Left colon (tissue), 2 donors: ENCODE measurements around the gene PKN2. TPM values are rescaled to one million over a fixed set of nuclear protein-coding genes. Genes with fewer than 3 reads are reported as not detected.
"Not testable (repeated sequence)": the region's sequence is repeated elsewhere in the genome, so short reads cannot be mapped to it uniquely, and the experiment has no call there.

Source experiments
- ATAC-seq: fragments of 200-7000 bp; cut with Tn5 transposase; one replicate; pipeline ENCODE4 v1.9.1; 2020; ENCODE audit warnings: mild to moderate bottlenecking, moderate library complexity
- DNase-seq, 2 donors: peaks; one replicate each; pipeline ENCODE4 v3.0.0-alpha.2; 2020
- intact Hi-C, 2 donors: fragments of 100-400 bp; cut with DNase I in 1 of 2; cut with micrococcal nuclease in 1 of 2; formaldehyde crosslinking; loops; one replicate each; pipeline versions ENCODE4 v1.11.2 to v1.14.0; 2022; cut with DNase I, micrococcal nuclease
- total RNA-seq, 2 donors: library from RNA; stranded (reverse); fragmentation: NEBNext Ultra II Directional; extraction: Animal tissue kit (Norgen Biotek cat#: 25700); gene quantifications; one replicate each; pipeline ENCODE4 v1.2.1, GENCODE V29; 2021
- donor health status: DM: no; HTN: no; CAD: no.
- donor health status: DM: yes; HTN: yes; CAD: no.

Gene PKN2
- total RNA-seq, 2 donors from 2014 or later: 57.3 to 64.8 TPM

DNA sequence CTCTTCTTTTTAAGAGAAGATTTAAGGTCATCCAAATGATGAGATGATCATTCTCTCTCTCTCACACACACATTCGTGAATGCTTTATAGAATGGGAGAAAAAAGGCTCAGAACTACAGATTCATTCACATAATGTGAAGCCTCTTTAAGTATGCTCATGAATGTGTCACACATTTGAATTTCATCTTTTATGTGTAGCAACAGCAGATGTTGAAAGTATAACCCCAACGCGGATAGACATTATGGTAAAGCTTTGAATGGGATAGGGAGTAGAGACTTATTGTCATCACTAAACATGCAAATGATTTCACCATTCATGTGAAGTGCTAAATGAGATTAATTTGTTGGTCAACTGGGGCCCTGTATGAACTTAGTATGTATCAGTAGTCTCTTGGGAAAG lies 15.7 kb upstream of the PKN2 start:
- DNase-seq (no peak), ATAC-seq (no peak)
- intact Hi-C loops: no loop called here

DNA sequence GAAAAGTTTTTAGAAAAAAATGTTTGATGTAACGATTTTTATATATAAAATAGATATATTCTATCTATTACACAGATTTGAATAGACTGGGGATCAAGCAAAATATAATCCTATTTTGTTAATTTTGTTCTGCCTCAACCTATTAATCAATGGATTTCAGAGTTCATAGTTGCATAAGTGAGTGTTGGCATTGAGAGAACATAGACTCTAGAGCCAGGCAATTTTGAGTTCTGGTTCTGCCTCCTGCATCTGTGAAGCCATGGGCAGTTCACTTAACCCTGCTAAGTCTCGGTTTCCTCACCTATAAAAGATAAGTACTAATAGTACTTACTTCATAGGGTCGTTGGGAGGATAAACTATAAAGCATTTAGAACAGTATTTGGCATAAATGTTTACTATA lies 13.6 kb upstream of the PKN2 start:
- DNase-seq (no peak), ATAC-seq (no peak)
- intact Hi-C loops: no loop called here

DNA sequence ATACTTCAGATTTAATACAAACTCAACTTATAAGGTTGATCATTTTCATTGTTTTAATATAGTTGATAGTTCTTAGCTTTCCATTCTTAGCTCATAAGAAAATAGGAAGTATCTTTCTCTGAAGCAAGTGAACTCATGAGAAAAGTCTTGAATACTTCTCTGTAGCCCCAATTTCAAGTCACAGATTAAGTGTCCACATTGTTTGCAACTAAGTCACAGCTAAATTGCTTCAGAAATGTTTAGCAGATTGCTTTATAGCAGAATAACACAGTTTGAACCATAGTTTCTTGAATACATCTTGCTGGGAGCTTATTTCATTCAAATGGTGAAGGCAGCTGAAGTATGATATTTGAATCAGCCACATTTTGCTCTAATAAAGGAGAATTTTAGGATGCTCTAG lies 10.6 kb upstream of the PKN2 start:
- intact Hi-C loops: no loop called here
- ATAC-seq: no peak
- no peak for DNase-seq

DNA sequence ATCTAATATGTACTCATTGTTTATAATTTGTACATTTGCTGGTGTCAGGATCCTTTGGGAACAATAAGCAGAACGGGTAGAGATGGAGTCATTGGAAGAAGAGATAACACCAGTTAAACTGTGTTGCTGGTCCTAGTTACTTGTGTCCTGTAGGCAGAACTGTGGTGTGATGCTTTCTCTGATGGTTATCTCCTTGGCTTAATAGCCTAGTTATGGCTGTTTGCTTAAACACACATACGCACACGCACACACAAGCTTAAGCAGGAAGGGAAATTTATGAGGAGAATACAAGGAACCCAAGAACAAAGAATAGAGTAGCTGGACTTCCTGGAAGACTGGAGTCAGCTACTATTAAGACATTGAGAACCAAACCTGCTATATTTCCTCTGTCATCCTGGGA lies 5.7 kb upstream of the PKN2 start:
- ATAC-seq (peak; percentile 94), DNase-seq (peak; percentile 25 to 46)
- intact Hi-C loops: no loop called here

DNA sequence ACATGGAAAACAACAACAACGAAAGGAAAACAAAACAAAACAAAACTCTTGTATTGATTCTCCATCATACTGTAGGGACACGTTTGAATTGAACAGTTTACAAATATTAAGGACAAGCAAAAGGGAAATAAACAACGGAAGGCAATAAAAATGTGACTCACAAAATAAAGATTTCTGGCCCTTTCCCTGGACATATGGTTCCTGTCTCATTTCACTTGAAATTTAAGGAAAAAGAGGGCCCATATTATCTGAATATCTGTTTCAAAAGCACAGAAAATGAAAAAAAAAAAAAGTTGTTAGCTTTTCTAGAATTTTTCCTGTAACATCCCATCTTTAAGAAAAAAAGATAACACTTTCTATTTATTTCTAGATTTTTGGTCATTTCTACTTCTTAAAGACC lies 3.6 kb upstream of the PKN2 start:
- ATAC-seq: no peak
- no peak for DNase-seq
- intact Hi-C loops: no loop called here

DNA sequence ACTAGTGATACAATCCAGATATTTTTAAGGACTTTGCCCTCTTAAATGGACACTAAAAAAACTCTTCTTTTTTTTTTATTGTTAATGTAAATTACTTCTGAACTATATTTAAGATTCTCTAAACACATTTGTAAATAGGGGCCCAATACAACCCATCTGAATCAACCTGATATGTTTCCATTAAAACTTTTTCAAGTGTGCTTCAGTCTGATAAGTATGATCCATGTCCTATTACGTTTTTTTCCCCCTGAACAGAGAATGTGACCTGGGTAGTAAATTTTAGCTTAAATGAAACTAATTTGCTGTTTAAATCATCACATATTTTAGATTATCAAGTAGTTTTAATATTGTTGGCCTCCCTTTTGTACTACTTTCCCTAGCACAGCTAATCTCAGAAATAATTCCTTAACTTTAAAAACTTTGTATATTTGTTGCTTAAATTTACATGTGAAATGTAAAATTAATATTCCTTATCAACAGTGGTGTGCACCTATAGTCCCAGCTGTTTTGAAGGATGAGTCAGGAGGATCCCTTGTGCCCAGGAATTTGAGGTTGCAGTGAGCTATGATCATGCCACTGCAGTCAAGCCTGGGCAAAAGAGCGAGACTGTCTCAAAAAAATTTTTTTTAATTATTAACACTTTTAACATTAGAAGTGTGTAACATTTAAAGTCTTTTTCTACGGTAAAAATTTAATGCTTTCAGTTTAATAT lies 3.0 kb upstream of the PKN2 start:
- no peak for DNase-seq
- intact Hi-C loops: no loop called here
- ATAC-seq: no peak

DNA sequence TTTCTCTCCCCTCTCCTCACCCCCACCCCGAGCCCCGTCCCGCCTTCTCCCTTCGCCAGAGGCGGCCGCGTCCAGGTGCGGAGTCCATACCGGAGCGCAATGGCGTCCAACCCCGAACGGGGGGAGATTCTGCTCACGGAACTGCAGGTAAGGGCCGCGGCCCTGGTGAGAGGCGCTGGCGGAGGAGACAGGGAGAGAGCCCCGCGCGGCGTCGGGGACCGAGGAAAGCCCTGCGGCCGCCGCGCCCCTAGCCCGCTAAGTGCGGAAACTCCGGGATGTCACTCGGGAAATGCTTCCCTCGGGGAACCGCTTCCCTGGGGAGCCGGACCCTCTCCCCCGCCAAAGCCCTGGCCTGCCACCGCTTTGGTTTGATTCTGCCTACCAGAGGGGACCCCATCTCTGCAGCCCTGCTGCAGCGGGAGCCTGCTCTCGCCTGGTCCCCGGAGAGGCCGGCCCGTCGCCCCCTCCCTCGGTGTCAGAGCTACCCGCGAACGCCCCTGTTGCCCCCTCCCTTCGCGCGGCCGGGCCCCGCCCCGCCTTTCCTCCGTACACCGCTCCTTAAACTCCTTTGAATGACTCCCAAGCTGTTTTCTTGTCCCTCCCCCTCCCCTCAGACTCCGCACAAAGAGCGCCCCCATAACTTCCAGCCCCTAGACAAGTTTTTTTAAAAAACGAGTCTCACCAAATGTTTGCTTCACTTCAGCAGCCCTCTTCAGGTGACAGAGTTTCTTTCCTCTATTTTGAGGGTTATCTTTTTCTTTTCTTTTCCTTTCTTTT lies 597 bp downstream of the PKN2 start:
- ATAC-seq: peak; percentile 55
- DNase-seq: peak; percentile 72 to 77
- intact Hi-C loops: no loop called here

DNA sequence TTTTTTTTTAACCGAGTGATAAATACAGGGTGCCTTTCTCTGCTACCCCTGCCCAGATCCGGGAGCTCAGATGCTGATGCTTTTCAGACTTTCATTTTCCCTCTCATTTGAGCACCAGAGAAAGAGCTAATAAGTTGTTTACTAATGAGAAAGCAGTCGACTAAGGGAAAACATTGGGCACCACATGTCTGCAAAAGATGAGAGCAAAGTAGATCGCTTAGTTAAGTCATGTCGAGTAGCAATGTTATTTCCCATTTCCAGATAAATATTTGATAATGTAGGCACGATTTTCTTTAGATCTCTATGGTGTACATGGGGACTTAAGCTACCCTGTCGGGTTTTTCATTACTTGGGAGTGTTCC lies 1.2 kb downstream of the PKN2 start:
- DNase-seq (no peak), ATAC-seq (no peak)
- intact Hi-C loops: no loop called here

DNA sequence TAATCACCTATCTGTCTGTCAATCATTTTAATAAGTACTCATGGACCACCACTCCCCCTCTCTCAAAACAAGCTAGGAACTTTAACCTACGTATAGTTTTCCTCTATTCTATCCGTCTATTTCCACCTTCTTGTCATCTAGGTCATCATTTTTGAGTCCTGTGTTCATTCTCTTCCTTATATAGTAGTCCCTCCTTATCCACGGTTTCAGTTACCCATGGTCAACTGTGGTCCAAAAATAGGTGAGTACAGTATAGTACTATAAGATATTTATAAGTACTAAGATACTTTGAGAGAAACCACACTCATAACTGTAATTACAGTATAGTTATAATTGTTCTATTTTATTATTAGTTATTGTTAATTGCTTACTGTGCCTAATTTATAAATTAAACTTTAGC lies 7.5 kb downstream of the PKN2 start:
- no peak for DNase-seq
- ATAC-seq: no peak
- intact Hi-C loops: no loop called here

DNA sequence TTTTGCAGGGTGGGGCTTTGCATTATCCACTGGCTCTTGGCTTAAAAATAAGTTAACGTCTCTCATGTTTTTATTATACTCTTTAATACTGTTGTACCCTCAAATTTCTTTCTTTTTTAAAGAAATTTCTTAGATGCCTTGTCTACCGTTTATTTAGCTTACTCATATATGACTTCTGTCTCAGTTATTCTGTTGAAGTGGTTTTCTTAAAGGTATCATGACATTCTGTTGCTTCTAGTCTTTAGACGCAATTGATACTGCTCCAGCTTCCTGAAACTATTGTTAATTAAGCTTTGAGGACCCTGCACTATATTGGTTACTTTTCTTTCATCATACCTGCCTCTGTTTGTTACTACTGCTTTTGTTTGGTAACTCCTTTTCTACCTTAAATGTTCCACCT lies 11.7 kb downstream of the PKN2 start:
- no peak for DNase-seq

DNA sequence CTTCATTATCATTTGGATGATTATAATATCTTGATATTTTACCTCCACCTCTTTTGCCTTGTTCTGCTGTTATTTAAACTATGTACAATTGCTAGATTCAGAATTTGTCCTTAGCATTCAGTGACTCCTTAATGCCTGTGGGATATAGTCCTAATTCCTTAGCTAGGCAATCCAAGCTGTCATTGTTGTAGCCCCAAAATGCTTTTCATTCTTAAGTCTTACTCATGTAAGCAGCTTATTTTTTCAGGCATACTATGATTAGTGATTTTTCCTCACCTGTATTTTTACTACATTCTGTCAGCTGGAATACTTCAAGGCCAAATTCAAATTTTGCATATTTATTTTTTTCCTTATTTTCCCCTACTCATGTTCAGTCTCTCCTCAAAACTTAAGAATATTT lies 13.4 kb downstream of the PKN2 start:
- intact Hi-C loops: no loop called here
- no peak for ATAC-seq
- DNase-seq: no peak

More for the DNA sequence above, 11.7 kb downstream of the PKN2 start:
- no peak for ATAC-seq
- intact Hi-C loops: no loop called here

DNA sequence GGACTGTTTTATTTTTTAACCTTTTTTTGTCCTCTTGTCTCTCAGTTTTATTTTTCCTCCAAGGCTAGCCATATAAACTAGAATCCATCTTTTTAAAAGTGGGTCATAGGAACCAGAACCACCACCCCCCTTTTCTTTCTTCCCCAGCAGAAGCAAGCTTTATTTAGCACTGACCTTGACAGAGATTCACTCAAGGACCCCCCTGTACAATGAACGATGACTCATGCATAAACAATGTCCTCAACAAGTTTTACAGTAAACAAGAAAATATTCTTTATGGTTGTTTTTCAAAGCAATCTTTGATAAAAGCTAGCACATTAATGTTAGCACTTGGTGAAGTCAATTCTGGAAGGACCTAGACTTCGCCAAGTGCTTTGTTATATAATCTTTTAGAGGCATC lies 14.1 kb downstream of the PKN2 start:
- ATAC-seq (no peak), DNase-seq (no peak)
- intact Hi-C loops: no loop called here

DNA sequence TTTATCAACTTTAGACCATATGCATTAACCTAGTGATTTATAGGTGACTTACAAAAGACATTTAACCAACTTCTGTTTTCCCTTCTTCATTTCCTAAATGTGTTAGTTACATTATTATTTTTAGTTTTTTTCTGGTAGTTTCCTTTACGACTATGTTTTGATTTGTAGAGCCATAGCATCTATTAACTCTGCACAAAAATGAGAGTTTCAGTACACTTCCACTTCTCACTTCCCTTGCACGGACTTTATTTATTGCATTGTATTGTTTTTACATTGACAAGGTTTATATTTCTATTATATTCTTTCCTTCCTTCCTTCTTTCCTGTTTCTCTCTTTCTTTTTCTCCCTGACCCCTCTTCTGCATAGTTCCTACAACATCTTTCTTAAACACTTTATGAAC lies 14.7 kb downstream of the PKN2 start:
- DNase-seq: no peak
- intact Hi-C loops: no loop called here
- no peak for ATAC-seq

DNA sequence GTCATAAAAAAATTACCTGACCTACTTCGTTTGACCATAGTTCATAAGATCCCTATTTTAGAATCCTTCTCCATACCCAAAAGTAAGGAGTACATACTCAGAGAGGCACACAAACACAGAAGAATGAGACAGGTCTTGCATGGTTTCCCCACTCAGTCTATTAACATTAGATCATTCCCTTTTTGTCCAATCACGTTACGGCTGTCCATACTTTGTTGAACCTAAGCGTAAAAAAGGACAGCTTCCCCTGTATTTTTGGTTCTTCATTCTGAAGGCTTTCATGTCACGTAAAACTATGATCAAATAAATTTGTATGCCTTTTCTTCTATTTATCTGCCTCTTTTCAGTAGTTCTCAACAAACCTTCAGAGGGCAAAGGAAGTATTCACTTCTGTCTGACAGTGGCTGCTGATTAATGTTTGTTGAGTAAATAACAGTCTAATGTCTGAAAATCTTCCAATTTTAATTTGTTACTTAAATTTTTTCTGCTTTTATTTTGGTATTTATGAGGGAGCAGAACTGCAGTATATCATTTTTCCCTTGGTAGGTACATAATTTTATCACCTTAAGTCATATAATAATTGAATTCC lies 16.4 kb downstream of the PKN2 start:
- DNase-seq: no peak
- intact Hi-C loops: no loop called here
- no peak for ATAC-seq

DNA sequence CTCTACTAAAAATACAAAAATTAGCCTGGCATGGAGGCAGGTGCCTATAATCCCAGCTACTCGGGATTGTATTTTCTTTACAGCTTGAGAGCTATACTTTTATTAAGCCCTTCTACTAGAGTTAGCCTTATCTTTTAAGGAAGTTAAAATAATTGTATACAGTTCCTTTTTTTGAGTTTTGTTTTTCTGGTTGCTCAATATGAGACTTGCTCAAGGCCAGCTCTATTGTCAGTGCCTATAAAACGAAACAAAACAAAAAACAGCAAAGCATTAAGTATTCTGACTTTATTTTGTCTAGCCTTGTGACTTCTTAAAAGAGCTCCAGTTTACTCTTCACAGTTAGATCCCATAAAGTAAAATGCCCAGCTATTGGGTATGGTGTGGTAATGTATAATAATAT lies 17.2 kb downstream of the PKN2 start:
- DNase-seq (no peak), ATAC-seq (peak; percentile 66)
- intact Hi-C loops: no loop called here

DNA sequence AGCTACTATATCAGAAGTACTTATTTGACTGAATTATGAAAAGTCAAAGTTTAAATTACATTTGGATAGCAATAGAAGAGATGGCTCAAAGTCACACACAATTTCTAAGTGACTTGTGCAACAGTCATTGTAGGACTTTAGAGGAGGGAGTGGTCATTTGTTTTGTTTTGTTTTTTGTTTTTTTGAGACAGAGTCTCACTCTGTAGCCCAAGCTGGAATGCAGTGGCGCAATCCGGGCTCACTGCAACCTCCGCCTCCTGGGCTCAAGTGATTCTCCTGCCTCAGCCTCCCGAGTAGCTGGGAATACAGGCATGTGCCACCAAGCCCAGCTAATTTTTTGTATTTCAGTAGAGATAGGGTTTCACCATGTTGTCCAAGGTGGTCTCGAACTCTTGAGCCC lies 17.7 kb downstream of the PKN2 start:
- intact Hi-C loops, DNase-seq, ATAC-seq: not testable (repeated sequence)

DNA sequence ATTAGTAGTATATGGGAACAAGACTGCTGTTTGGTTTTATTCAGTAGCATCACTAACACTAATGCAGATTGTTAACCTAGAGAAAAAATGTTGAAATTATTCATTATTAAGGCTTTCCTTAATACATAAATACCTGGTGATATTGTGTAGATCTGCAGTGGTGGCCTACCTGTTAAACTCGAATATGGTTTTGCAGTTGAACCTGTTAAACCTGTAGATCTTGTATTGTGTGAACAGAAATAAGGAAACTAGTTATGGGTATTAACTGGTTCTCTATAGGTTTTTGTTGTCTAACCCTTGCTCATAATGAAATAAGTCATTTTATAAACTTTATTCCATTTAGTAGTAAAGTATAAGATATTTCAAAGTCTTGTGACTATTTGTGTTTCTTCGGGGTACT lies 23.9 kb downstream of the PKN2 start:
- no peak for DNase-seq
- peak; percentile 48 for ATAC-seq
- intact Hi-C loops: no loop called here

DNA sequence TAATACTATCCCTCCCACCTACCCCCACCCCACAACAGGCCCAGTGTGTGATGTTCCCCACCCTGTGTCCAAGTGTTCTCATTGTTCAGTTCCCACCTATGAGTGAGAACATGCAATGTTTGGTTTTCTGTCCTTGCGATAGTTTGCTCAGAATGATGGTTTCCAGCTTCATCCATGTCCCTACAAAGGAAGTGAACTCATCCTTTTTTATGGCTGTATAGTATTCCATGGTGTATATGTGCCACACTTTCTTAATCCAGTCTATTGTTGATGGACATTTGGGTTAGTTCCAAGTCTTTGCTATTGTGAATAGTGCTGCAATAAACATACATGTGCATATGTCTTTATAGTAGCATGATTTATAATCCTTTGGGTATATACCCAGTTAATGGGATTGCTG lies 28.8 kb downstream of the PKN2 start:
- DNase-seq, ATAC-seq, intact Hi-C loops: not testable (repeated sequence)

DNA sequence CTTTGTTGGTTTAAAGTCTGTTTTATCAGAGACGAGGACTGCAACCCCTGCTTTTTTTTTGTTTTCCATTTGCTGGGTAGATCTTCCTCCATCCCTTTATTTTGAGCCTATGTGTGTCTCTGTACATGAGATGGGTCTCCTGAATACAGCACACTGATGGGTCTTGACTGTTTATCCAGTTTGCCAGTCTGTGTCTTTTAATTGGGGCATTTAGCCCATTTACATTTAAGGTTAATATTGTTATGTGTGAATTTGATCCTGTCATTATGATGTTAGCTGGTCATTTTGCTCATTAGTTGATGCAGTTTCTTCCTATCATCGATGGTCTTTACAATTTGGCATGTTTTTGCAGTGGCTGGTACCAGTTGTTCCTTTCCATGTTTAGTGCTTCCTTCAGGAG lies 32.5 kb downstream of the PKN2 start:
- intact Hi-C loops, DNase-seq, ATAC-seq: not testable (repeated sequence)

DNA sequence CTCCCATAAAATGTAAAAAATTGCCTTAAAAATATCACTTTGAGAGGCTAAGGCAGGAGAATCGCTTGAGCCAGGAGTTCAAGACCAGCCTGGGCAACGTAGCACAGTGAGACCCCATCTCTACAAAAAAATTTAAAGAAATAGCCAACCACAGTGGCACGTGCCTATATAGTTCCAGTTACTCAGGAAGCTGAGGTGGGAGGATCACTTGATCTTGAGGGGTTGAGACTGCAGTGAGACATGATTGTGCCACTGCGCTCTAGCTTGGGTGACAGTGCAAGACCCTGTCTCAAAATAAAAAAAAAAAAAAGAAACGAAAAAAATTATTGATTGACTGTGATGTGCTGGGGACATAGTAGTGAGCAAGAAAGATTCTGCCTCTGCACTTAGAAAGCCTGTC lies 38.4 kb downstream of the PKN2 start:
- intact Hi-C loops: no loop called here
- no peak for DNase-seq
- ATAC-seq: no peak
